Measurements from ENCODE around the gene RGS6.

RGS6 gene

DNA sequence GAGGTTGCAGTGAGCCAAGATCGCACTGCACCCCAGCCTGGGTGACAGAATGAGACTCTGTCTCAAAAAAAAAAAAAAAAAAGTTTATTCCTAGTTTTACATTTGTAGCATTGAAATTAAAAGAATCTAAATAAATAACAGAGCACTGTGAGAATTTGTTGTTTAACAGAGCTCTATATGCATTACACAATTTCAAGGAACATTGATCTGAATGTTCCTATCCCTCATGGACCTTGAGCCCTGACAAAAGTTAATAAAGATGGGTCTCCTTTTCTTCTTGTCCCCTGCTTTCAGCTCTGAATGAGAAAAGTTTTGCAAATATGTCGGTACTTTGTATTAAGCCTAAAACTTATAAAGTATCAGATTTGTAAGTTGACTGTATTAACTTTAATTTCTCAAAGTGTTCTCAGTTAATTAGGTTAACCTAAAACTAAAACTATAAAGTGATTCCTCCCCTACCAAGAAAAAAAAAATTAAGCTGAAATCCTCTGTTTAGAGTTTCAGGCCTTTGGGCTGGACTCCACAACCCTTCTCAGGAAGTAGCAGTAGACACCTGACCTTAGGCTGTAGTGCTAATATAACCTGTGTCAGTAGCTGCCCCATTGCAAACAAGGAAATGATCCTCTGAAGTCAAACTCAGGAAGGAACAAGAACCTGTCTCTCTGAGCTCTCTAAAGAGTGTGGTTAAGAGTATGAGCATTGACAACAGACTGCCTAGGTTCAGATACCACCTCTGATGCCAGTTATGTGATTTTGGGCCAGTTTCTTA, 484.0 kb downstream of the RGS6 start:
- no peak for DNase-seq

DNA sequence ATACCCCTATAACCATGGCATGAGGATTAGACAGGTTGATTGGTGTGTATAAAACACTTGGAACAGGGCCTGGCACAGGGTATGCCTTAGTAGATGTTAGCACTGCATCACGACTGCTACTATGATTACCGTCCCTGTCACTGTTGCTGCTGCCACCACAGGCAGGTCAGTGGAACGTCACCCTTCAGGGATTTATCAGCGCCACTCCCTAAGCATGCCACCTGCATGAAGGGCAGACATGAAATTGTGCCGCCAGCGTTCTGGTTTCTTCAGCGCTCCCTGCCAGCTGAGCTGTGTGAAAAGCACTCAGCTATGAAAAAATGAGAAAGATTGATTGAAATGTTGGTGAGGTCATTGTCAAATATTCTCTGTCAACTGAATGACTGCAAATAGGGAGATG, 484.7 kb downstream of the RGS6 start:
- peak in 1 of 5 experiments; percentile 39 for DNase-seq

DNA sequence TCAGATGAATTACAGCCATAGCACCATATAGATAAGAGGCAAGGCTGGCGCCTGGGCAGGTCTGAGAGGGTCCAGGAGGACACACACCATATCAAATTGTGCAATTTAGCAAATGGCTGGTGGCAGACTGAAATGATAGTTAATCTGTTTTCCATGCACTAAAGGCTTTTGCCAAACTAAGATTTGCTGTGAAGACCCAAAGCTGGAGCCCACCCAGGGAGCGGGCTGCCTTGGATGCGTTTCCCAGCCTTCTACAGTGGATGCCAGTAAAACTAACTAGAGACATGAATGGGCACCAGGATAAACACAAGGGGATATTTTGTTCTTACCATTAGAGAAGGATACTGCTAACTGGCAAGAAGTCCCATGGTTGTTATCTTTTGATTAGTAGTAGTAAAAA, 486.6 kb downstream of the RGS6 start:
- DNase-seq, result no peak

DNA sequence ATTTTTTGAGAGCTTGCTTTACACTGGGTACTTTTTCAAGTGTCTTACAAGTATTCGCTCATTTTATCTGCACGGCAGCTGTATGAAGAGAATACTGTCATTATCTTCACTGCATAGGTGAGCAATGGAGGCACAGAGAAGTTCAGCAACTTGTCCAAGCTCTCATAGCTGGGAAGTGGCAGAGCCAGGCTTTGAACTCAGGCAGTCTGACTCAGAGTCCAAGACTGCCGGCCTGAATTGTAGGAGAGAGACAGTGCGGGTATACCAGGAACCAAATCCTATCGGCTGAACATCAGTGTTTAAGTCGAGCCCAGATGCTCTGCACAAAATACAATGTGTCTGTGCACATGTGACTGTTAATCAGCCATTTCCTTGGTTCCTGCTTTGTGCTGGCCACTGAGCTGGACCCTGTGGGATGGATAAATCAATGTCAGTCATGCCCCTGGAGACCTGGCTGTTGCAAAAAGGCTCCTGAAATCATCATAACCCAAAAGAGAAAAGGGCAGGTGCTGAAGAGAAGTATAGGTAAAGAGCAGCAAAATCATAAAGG, 487.1 kb downstream of the RGS6 start:
- no peak for DNase-seq

DNA sequence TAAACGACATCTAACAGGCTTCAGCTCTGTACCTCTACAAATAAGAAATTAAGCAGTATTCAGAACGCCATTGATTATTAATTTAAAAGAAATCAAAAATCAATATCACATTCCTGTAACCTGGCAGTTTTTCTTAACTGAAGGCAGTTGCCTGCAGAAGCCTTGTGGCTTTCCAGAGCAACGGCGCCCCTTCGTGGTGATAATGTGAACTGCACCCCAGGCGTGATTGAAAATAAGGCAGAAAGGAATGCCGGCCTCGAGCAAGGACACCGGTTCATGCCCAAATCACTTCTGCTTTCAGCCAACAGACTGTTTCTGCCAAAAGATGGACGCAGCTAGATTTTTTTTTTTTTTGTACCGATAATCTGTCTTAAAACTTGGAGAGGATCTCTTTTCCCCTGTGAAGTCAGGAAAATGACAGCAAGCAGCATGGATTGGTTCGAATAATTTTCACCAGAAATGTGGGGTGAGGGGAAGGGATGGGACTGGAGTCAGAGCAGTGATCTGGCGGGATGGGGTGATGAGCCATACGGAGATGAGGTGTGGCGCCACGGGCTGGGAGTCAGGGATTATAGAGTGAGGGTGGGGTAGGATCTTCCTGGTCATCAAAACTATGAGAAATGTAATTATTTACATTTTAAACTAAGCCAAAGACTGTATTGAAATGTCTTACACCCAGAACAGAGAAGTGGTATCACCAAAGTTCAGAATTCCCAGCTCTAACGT, 488.7 kb downstream of the RGS6 start:
- peak; percentile 16 to 65 (median 45) for DNase-seq

DNA sequence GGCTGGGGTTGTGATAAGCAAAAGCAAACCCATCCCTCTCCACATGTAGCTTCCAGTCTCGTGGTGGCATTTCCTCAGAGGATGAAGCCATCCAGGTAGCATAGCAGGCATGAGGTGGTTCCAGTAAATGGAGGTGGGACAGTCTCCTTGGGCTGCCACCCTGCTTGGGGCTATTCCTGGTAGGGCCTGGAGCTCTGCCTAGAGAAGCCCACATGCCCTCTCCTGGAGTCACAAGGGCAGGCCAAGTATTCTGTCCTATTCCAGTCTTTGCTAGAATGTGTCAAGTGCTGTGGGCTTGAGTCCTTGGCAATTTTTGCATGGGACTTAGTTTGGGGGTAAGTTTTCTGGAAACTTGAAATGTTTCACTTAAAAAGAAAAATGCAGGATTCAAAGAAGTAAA, 491.7 kb downstream of the RGS6 start:
- no peak for DNase-seq

DNA sequence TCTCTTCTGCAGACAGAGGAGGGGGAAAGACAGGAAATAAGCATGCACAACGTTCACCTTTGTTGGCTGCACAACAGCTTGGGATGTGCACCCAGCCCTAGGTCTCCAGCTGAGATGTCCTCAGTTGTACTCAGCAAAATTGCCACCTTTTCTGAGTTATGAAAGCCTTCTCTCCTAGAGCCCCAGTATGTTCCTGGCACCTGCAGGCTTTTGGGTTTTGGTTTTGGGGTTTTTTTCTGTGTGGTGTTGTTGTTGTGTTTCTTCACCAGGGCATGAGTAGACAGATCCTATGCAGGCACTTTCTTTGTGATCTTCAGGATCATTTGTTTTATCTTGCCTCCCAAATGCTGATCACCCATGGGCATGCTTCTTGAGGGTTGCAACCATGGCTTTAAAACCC, 498.2 kb downstream of the RGS6 start:
- no peak for DNase-seq

DNA sequence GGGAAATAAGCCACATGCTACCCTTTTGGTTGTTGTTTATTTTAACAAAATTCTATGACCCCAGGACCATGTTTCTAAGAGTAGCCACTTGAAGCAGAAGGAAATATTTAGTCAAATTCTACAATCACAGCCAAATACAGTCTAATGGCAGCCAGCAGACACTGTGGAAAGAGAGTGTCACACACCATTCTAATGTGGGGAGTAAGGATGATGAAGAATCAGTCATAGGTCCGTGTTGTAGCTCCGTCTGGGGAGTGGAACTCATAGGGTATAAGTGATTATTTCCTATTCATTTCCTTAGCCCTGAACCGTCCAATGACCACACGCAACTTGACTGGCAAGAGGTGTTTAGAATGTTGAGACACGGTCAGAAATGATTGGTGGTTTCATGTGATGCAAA, 500.5 kb downstream of the RGS6 start:
- no peak for DNase-seq

DNA sequence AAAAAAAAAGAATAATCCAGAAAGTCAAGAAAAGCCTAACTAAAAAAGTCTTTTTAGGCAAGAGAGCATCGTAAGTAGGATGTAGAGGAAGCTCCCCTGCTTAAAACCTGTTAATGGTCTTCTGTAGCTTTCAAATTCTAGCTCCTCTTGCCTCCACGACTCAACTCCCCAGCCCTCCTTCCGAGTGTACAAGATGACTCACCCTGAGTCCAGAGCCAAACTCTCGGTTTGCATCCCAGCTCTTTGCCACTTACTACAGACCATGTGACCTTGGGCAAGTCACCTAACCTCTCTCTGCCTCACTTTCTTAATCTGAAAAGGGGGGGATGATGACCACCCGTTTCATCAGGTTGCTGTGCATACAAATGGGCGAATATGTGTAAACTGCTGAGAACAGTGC, 501.3 kb downstream of the RGS6 start:
- no peak for DNase-seq

DNA sequence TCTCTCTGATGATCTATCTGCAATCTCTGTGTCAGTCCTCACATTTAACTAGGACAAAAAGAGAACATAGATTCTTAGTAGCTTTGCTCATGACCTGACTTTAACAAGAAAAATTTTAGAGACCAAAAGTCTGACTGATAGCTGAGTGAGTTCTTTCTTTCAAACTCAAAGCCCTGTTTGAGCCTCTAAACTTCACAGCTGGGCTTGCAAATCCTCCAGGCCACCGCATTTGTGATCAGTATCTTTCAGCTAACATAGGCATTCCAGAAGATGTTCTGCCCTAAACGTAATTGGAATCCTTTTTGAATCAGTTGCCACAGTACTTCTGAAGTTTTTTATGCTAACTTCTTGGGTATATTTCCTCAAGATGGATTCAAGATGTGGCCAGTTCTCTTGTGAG, 502.6 kb downstream of the RGS6 start:
- no peak for DNase-seq

DNA sequence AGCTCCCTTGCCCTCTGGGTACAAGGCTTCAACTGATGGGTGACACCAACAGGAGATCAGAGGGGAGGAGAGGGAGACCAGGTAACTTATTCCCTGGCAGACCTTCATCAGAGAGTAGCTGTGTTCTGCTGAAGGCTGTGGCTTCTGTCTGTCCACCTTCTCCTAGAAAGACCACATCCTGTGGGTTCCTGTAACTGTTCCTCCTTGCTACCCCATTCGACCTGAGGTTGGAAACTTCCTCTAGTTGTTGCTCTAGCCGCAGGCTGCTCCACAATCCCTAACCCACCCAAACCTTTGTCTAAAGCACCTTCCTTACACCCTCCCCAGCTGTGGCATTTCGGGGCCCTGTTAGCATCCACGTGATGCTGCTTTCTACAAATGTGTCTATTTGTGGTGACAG, 507.5 kb downstream of the RGS6 start:
- peak in 1 of 5 experiments; percentile 88 for DNase-seq

DNA sequence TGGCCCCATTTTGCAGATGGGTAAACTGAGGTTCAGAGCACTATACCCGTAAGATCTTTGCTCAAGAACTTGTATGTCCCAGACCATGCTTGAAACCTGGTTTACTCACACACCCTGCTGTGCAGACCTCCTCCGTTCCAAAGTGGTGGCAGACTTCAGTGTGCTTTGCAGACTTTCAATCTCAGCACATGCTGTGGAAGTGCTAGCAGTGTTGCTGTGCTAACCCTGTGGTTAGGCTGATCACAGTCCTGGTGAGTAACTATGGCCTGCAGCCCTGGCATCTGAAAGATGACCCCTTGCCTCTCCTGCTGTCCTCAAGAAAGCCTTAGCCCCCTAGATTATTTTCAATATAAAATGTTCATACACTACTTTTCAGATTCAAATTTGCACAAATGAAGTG, 511.0 kb downstream of the RGS6 start:
- DNase-seq, result peak in 1 of 5 experiments; percentile 73

DNA sequence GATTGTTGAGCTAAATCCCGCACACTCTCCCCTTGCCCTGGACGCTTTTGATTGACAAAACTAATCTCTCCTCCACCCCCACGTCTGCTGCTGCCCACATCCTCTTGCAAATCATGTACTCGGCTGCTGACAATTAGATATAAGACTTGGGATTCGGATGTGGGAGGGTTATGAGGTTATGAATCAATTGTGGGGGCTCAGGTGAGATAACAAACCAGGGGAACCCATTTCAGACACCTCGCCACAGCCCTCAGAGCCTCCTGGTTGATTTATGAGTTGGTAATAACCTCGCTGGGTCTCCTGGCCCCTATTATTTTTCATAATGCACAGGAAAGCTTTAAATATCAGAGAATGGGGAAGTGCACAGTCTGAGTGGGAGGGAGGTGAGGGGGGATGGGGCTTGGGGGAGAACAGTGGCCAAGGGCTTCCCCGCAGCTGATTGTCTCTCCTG, 511.8 kb downstream of the RGS6 start:
- peak in 2 of 5 experiments; percentile 37 to 93 for DNase-seq

DNA sequence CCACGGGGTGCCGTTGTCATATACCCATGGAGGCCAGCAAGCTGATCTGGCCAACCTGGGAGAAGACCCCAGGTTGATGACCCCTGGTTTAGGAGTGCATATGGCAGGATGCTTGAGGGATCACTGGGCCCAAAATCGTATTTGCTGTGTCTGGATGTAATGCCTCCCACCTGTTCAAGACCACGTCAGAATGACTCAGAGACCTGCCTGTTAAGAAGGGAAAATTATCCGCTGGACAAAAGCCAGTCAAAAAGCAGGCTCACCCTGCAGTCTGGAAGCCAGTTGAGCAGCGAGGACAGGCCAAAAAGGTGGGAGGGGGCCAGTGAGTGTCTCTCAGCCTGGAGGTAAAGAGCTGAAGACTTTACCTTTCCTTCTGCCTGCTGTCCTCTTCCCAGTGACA, 512.5 kb downstream of the RGS6 start:
- DNase-seq, result no peak

DNA sequence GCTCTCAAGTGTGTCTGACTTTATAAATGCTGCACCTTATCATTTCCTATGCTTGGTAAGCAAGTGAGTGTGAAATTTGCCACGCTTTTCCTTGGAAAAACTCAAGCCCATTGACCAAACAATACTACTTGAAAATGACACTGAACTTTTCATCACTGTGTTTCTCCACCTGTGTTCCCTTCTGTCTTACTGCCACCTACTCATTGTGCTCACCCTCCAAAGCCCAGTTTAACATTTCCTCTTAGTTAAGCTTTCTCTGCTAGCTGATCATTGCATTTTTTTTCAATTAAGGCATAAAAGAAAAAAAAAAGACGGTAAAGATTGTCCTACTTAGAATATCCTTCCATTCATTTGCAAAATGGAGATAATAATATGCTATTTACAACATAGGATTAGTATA, 516.0 kb downstream of the RGS6 start:
- DNase-seq, result peak in 1 of 5 experiments; percentile 54

DNA sequence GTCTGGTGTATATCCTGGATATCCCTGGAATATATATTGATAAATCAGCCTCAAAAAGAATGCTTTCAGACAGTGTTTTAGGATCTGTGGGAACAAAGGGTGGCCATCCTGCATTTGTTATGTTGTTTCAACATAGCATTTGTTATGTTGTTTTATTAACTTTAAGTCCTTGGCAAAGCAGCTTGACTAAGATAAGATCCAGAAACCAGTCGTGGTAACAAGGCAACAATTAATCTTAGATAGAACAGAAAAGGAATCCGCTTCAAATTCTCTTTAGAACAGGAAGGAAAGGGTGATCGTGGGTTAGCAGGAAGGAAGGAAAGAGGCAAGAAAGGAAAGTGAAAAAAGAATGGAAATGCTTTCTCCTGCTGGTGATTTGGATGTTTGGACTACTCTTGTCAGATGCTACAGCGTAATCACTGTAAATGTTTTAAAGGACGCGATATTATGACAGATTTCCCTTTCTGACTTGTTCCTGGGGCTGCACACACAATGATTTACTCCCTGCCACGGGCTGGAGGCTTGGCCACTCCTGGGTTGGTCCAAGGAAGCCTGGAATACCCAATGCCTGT, 518.3 kb downstream of the RGS6 start:
- no peak for DNase-seq

DNA sequence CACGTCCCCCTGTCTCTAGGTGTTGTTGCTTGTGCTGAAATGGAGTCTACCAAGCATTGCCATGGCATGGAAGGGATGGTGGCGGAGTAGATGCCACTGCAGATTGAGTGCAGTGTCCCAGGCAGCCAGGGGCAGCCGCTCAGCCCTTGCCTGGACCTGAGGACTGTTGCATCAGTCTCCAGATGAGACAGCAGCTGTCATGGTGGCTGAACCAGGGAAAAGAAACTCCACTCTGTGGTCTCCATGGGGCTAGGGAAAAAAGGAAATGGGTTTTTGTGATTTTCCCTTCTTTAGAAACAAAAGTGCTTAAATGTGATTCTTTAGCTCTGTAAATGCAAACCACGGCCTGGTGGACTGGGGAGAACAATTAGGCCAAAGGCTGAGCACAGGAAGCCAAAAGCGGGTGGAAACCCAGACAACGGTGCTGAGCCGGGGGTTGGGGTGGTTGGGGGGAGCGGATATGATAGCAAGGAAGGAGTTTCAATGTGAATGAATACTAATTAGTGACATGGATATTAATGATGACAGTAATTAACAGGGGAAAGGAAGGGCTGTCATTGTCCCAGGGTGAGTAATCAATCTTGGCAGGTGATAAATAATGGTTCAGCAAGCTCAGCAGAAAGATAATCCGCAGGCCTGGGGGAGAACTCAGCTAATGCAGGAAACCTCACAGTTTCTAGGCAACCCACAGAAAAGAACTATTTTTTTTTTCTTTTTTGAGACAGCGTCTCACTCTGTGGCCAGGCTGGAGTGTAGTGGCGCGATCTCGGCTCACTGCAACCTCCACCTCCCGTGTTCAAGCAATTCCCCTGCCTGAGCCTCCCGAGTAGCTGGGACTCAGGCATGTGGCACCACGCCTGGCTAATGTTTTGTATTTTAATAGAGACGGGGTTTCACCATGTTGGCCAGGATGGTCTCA, 519.1 kb downstream of the RGS6 start:
- DNase-seq, result peak in 2 of 5 experiments; percentile 57 to 87

DNA sequence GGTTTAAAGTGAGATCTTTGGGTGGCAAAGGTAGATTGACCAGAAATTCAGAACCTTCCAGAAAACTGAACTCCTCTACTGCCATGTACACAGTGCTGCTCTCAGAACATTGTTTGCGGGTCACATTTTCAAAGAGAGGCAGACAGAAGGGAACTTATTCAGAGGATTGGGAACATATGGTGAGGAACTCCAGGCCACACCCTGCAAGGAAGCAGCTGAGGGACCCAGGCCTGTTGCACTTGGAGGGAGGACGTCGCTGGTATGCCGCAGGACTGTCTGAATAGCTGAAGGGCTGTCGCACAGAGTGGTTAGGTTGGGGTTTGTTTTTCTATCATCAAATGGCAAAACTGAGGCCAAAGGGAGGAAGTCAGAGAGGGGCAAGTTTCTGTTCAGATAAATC, 520.5 kb downstream of the RGS6 start:
- no peak for DNase-seq

DNA sequence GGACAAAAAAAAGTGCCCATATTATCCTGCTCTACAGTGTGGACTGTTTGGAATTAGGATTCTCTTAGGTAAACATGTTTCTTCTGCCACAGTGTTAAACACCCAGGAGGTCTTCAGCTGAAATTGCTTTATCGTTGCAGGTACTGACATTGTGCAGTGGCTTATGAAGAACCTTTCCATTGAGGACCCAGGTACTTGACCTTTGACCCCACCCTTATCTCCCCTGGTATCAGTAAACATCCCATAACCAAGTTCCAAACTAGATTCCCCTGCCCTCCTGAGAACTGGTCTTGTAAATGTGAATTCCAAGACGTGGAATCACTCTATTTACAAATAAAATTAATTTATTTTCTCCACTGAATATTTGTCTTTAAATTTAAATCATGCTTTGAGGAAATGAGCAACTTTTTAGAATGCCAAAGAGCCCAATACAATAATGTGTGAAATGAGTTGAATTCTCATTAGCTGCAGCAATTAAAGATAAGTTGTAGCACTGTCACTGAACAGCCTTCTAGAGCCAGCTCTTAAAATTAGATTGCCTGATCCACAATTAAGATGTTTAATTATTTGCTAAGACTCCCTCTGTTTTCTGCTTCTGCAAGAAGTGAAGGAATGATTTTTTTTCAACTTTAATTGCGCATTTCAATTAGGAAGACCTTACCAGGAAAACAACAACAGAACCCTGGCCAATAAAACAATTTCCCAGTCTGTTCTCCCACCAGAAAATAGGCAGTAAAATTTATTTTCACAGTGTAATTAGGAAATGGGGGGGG, 522.3 kb downstream of the RGS6 start:
- DNase-seq, result no peak

DNA sequence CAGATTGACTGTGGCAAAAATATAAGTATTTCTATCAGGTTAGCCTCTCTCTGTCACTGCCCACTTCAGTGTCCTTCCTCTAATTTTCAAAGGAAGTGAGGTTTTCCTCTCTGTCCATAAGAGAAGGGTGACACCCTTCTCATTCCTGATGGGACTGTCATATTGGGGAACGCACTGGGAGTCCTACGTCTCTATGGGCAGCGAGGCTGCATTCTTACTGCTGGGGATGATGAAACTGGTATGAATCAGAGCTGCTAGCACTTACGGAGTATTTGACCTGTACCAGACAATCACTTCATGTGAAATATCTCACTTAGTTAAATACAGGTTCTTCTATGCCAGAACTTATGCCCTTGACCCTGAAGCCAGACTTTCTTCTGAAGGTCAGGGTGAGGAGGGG, 525.4 kb downstream of the RGS6 start:
- no peak for DNase-seq

DNA sequence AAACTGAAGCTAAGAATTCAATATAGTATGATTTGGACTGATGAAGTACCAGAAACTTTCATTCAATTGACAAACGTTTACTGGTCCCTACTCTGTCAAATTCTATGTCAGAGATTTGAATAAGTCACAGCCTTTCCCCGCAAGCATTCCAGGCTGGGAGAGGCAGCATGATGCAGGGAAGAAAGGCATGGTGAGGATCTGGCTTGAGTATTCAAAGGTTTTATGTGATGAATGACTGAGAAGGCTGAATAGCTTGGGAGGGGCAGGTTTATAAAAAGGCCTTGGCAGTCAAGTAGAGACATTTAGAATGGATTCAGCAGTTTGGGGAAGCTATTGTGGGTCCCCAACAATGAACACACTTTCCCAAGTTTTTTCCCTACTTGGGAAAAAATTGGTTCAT, 529.8 kb downstream of the RGS6 start:
- DNase-seq, result no peak
